Measurements from ENCODE around the gene SERPINA12. TPM values are rescaled to one million over a fixed set of nuclear protein-coding genes. Genes with fewer than 3 reads are reported as not detected.
"Not testable (repeated sequence)": the region's sequence is repeated elsewhere in the genome, so short reads cannot be mapped to it uniquely, and the experiment has no call there.

The SERPINA12 gene
- total RNA-seq, 2 experiments from 2014 or later = not detected

GRCh38 chr14:94521375-94522114 lies 12.3 kb upstream of the SERPINA12 start:
- H3K27ac Mint-ChIP-seq = no peak overlapping the region
- H3K4me3 Mint-ChIP-seq = no peak overlapping the region
- POLR2A ChIA-PET = no interaction called here
- H3K4me1 Mint-ChIP-seq = no peaks in the 10 kb centered on the region
- H3K36me3 Mint-ChIP-seq = no peaks in the 10 kb centered on the region
- ATAC-seq (ENCODE audit: low read depth) (no peak), DNase-seq (no peak)
- H3K9me3 Mint-ChIP-seq = peaks cover 13% of the 10 kb centered on the region
- peaks cover 7% of the 10 kb centered on the region for H3K27me3 Mint-ChIP-seq

GRCh38 chr14:94517641-94518257 lies 8.5 kb upstream of the SERPINA12 start:
- POLR2A ChIA-PET = interaction anchor here (0.7 kb wide), 1 partner anchor 1933 kb away, joined by 4 read pairs; no protein-coding TSS in a partner anchor

GRCh38 chr14:94517248-94517640 lies 8.0 kb upstream of the SERPINA12 start:
- peaks cover 1% of the 10 kb centered on the region for H3K27me3 Mint-ChIP-seq
- DNase-seq (no peak), ATAC-seq (ENCODE audit: low read depth) (no peak)
- no peaks in the 10 kb centered on the region for H3K4me1 Mint-ChIP-seq
- H3K27ac Mint-ChIP-seq = no peak overlapping the region
- H3K9me3 Mint-ChIP-seq = peaks cover 13% of the 10 kb centered on the region
- no peaks in the 10 kb centered on the region for H3K36me3 Mint-ChIP-seq
- POLR2A ChIA-PET = no interaction called here
- H3K4me3 Mint-ChIP-seq = no peak overlapping the region

More at GRCh38 chr14:94517641-94518257, 8.5 kb upstream of the SERPINA12 start:
- Mint-ChIP-seq H3K36me3 (no peaks in the 10 kb centered on the region), H3K4me3 (no peak overlapping the region), H3K27me3 (peaks cover 1% of the 10 kb centered on the region), H3K4me1 (no peaks in the 10 kb centered on the region), H3K27ac (no peak overlapping the region), H3K9me3 (peaks cover 13% of the 10 kb centered on the region)
- ATAC-seq (ENCODE audit: low read depth) = no peak
- no peak for DNase-seq

GRCh38 chr14:94515856-94516255 lies 6.6 kb upstream of the SERPINA12 start:
- H3K4me1 Mint-ChIP-seq = no peaks in the 10 kb centered on the region
- no peak overlapping the region for H3K4me3 Mint-ChIP-seq
- H3K27me3 Mint-ChIP-seq = peaks cover 1% of the 10 kb centered on the region
- DNase-seq = no peak
- H3K36me3 Mint-ChIP-seq = no peaks in the 10 kb centered on the region
- no peak for ATAC-seq (ENCODE audit: low read depth)
- H3K9me3 Mint-ChIP-seq = peaks cover 13% of the 10 kb centered on the region
- POLR2A ChIA-PET = no interaction called here
- H3K27ac Mint-ChIP-seq = no peak overlapping the region

GRCh38 chr14:94515426-94515825 lies 6.2 kb upstream of the SERPINA12 start:
- no peaks in the 10 kb centered on the region for H3K36me3 Mint-ChIP-seq

GRCh38 chr14:94514351-94514750 lies 5.1 kb upstream of the SERPINA12 start:
- Mint-ChIP-seq H3K9me3 (peaks cover 6% of the 10 kb centered on the region), H3K36me3 (no peaks in the 10 kb centered on the region), H3K4me3 (no peak overlapping the region), H3K27ac (no peak overlapping the region), H3K27me3 (peaks cover 4% of the 10 kb centered on the region), H3K4me1 (no peaks in the 10 kb centered on the region)
- POLR2A ChIA-PET = no interaction called here
- DNase-seq (no peak), ATAC-seq (ENCODE audit: low read depth) (no peak)

More at GRCh38 chr14:94515426-94515825, 6.2 kb upstream of the SERPINA12 start:
- peaks cover 13% of the 10 kb centered on the region for H3K9me3 Mint-ChIP-seq
- no peaks in the 10 kb centered on the region for H3K4me1 Mint-ChIP-seq
- peaks cover 4% of the 10 kb centered on the region for H3K27me3 Mint-ChIP-seq
- ATAC-seq (ENCODE audit: low read depth) (no peak), DNase-seq (no peak)
- H3K27ac Mint-ChIP-seq = no peak overlapping the region
- H3K4me3 Mint-ChIP-seq = no peak overlapping the region
- POLR2A ChIA-PET = no interaction called here

- H3K9me3 Mint-ChIP-seq; DNase-seq; POLR2A ChIA-PET; H3K4me1 Mint-ChIP-seq; ATAC-seq (ENCODE audit: low read depth); H3K27ac Mint-ChIP-seq; H3K36me3 Mint-ChIP-seq; H3K4me3 Mint-ChIP-seq; H3K27me3 Mint-ChIP-seq: not testable (repeated sequence)
These were observed 1.2 kb upstream of the SERPINA12 start for GRCh38 chr14:94510481-94510880.

GRCh38 chr14:94505641-94506040 lies 3.6 kb downstream of the SERPINA12 start:
- ATAC-seq (ENCODE audit: low read depth) = no peak

GRCh38 chr14:94505206-94505605 lies 4.1 kb downstream of the SERPINA12 start:
- Mint-ChIP-seq H3K27ac (no peak overlapping the region), H3K36me3 (no peaks in the 10 kb centered on the region)

More at GRCh38 chr14:94505641-94506040, 3.6 kb downstream of the SERPINA12 start:
- Mint-ChIP-seq H3K4me3 (no peak overlapping the region), H3K36me3 (no peaks in the 10 kb centered on the region), H3K9me3 (no peaks in the 10 kb centered on the region), H3K4me1 (no peaks in the 10 kb centered on the region), H3K27ac (no peak overlapping the region), H3K27me3 (peaks cover 8% of the 10 kb centered on the region)
- POLR2A ChIA-PET = no interaction called here
- no peak for DNase-seq

GRCh38 chr14:94501588-94502516 lies 7.4 kb downstream of the SERPINA12 start:
- H3K4me1 Mint-ChIP-seq = no peaks in the 10 kb centered on the region
- H3K36me3 Mint-ChIP-seq = no peaks in the 10 kb centered on the region
- H3K4me3 Mint-ChIP-seq = no peak overlapping the region
- no peak for DNase-seq
- POLR2A ChIA-PET = no interaction called here
- no peak for ATAC-seq (ENCODE audit: low read depth)
- no peak overlapping the region for H3K27ac Mint-ChIP-seq
- no peaks in the 10 kb centered on the region for H3K9me3 Mint-ChIP-seq
- H3K27me3 Mint-ChIP-seq = peaks cover 6% of the 10 kb centered on the region

More at GRCh38 chr14:94505206-94505605, 4.1 kb downstream of the SERPINA12 start:
- no peak overlapping the region for H3K4me3 Mint-ChIP-seq
- H3K9me3 Mint-ChIP-seq = no peaks in the 10 kb centered on the region
- peaks cover 6% of the 10 kb centered on the region for H3K27me3 Mint-ChIP-seq
- POLR2A ChIA-PET = no interaction called here
- ATAC-seq (ENCODE audit: low read depth) (no peak), DNase-seq (no peak)
- H3K4me1 Mint-ChIP-seq = no peaks in the 10 kb centered on the region

- Mint-ChIP-seq H3K27ac (no peak overlapping the region), H3K36me3 (no peaks in the 10 kb centered on the region), H3K9me3 (no peaks in the 10 kb centered on the region), H3K27me3 (peaks cover 7% of the 10 kb centered on the region), H3K4me1 (no peaks in the 10 kb centered on the region), H3K4me3 (no peak overlapping the region)
- DNase-seq (no peak), ATAC-seq (ENCODE audit: low read depth) (no peak)
- POLR2A ChIA-PET = no interaction called here
These were observed 9.0 kb downstream of the SERPINA12 start for GRCh38 chr14:94500264-94500663.

- Mint-ChIP-seq H3K9me3 (no peaks in the 10 kb centered on the region), H3K4me3 (no peak overlapping the region), H3K27ac (no peak overlapping the region), H3K36me3 (no peaks in the 10 kb centered on the region), H3K4me1 (no peaks in the 10 kb centered on the region), H3K27me3 (peaks cover 8% of the 10 kb centered on the region)
- ATAC-seq (ENCODE audit: low read depth) (no peak), DNase-seq (no peak)
- POLR2A ChIA-PET = no interaction called here
These were observed 9.6 kb downstream of the SERPINA12 start for GRCh38 chr14:94499673-94500072.

- ATAC-seq (ENCODE audit: low read depth) = no peak
- no peak overlapping the region for H3K27ac Mint-ChIP-seq
- POLR2A ChIA-PET = no interaction called here
- H3K36me3 Mint-ChIP-seq = no peaks in the 10 kb centered on the region
- H3K27me3 Mint-ChIP-seq = peaks cover 8% of the 10 kb centered on the region
- no peak for DNase-seq
- H3K4me3 Mint-ChIP-seq = no peak overlapping the region
- H3K4me1 Mint-ChIP-seq = no peaks in the 10 kb centered on the region
- H3K9me3 Mint-ChIP-seq = no peaks in the 10 kb centered on the region
These were observed 11.1 kb downstream of the SERPINA12 start for GRCh38 chr14:94498215-94498614.

Data from activated naive CD8-positive, alpha-beta T cell treated with anti-CD3 and anti-CD28 coated beads, Interleukin-2, amount 10 ng/mL, durations not matched to agents 7 days and 5 days (primary cell).